HG03432 (cell line): ENCODE measurements around the gene OR14C36.
"Not testable (repeated sequence)": the region's sequence is repeated elsewhere in the genome, so short reads cannot be mapped to it uniquely, and the experiment has no call there.

Experiments
- ATAC-seq: cut with Tn5 transposase; IDR thresholded peaks from one replicate; pipeline ENCODE4 v1.9.1; 2021; ENCODE audit warnings: mild to moderate bottlenecking, moderate library complexity; ENCODE audit not compliant: unreplicated experiment

OR14C36 gene, protein sequence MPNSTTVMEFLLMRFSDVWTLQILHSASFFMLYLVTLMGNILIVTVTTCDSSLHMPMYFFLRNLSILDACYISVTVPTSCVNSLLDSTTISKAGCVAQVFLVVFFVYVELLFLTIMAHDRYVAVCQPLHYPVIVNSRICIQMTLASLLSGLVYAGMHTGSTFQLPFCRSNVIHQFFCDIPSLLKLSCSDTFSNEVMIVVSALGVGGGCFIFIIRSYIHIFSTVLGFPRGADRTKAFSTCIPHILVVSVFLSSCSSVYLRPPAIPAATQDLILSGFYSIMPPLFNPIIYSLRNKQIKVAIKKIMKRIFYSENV

DNA sequence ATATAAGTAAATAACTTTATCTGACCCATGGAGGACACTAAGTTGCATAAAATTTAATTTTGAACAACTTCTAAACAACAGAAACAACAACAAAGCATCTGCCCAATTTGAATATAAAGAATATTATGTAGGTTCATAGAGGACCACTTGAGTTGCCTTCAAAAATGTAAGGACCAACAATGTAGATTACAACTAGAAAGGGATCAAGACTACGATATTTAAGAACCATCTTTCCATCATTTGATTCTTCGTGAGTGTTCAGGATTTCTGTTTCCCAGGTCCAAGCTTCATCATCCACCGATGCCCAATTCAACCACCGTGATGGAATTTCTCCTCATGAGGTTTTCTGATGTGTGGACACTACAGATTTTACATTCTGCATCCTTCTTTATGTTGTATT is at the start of gene OR14C36:
Gene OR14C36 (plus strand): TSS at position 301 of the 400 bp plus-strand sequence. CDS start 0 bp downstream, at position 301.
- no peak for ATAC-seq

DNA sequence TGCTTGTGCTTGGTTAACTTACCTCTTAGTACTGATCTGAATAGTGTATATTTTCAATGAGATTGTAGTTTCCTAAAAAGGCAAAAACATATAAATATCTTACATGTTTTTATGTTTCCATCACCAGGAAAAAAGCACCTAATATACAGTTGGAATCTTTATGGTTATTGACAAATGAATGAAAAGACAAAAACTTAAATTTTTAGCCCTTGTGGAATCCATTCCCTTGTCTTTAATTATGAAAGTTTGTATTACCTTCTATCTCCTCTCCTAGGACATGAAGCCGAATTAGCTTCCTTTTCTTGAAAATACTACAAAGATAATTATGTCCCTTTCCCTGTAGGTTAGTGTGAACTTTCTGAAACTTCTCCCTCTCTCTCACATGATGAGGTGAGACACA is 45.3 kb upstream of the OR14C36 start, which contains the start of gene OR2T12:
Gene OR2T12 (minus strand): TSS at position 101 of the 400 bp plus-strand sequence. CDS start 7,846 bp downstream, outside the sequence.
- no peak for ATAC-seq

DNA sequence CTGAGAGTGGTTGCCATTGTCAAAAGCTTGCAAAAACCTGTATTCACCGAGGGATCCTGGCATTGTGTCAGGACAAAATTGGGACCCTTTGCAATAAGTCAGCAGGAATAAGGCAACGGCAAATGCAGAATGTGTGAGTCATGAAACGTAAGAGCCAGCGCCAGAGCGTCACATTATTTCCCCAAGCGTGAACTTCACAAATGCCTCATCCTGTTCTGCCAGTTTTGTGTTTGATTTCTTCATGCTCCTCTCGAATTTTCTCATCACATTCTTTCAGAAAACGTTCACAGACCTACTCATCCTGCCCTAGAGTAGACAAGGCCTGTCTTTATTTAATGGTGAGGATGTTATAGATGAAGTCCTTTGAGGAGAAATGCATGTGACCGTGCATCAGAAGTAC is 42.9 kb upstream of the OR14C36 start:
- ATAC-seq = not testable (repeated sequence)

DNA sequence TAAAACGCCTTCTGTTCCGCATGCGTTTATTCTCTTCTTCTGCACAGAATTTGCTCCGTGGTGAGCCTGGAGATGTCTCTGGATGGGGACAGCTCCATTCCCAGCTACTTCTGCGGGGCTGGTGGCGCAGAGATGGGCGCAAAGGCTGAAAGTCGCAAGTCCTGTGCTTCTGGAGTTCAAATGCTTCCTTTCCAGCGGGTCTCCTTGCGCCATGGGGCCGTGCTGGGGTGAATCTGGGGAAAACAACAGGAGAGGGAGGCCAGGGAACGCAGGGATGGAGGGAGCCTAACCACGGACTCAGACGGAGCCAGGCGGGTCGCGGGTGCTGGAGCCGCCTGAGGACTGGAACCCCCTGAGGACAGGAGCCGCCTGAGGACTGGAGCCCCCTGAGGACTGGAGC is 42.5 kb upstream of the OR14C36 start:
- ATAC-seq = no peak

DNA sequence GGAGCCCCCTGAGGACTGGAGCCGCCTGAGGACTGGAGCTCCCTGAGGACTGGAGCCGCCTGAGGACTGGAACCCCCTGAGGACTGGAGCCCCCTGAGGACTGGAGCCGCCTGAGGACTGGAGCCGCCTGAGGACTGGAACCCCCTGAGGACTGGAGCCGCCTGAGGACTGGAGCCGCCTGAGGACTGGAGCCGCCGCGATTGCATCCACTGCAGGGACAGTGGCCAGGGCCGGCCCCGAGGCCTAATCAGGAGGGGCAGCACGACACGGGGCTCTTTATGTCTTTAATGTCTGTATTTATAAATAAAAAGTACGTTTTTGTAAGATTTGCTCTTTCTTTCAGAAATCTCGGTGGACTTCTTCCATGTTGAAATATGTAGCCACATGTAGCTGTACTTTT is 41.8 kb upstream of the OR14C36 start:
- ATAC-seq = not testable (repeated sequence)

DNA sequence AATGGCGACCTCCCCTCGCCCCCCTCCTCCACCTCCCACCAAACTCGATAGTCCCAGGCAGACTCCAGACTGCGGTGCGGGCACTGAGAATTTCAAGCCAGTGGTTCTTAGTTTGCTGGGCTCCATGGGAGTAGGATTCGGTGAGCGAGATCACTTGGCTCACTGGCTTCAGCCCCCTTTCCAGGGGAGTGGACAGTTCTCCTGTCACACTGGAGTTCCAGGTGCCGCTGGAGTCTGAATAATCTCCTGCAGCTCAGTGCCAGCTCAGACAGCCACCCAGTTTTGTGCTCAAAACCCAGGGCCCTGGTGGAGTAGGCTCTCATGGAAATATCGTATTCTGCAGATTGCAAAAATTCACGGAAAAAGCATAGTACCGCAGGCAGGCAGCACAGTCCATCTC is 31.8 kb upstream of the OR14C36 start:
- no peak for ATAC-seq

DNA sequence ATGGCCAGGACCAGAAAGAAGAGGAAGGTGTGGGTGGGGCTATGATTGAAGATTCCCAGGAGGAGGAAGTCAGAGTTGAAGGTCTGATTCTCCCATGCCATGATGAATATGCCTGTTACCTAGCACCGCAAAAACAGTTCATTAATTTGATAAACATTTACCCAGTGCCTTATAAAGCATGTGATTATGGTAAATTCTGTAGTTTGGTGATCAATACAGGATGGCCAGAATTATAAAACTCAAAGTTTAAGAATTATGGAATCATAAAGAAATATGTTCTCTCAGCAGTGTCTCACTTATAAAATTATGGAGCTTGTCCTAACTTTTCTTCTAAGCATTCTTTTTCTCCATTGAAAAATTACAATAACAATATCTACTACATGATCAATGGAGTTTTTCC is 24.1 kb upstream of the OR14C36 start, which contains the start of gene OR2M7:
Gene OR2M7 (minus strand): TSS at position 101 of the 400 bp plus-strand sequence. CDS start 0 bp downstream, at position 101.
- no peak for ATAC-seq

DNA sequence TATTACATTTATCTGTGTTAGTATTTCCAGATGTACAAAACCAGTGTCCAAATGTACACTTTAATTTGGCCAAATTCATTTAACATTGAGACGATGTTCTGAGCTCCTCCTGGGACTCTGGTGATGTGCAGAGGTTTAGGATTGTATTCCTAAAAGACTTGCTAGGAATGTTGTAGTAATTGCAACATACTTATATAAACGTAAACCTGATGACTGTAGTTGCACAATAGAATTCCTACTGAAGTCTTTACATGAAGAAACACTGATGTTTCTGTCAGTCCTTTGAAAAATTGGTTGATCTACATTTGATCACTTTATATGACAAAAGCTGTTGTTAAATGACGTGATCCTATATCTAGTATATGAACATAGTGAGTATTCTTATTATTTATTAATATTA is 5.1 kb upstream of the OR14C36 start:
- no peak for ATAC-seq

DNA sequence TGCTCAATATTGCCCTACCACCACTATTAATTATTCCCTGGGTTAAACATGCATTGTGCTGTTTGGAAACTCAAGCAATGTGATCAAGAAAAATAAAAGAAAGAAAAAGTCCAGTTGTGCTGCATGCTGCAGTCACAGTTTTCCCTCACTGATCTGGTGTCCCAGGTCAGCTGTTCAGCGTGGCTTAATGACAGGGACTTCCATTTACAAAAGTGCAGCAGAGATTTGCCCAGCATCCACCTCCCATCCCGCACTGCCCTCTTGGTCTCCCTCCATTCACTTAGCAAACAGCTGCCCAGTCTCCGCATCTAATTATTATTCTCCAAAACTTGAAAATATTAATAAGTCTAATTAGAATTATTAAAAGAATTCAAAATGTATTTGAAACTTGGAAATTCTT is 10.8 kb downstream of the OR14C36 start:
- no peak for ATAC-seq

DNA sequence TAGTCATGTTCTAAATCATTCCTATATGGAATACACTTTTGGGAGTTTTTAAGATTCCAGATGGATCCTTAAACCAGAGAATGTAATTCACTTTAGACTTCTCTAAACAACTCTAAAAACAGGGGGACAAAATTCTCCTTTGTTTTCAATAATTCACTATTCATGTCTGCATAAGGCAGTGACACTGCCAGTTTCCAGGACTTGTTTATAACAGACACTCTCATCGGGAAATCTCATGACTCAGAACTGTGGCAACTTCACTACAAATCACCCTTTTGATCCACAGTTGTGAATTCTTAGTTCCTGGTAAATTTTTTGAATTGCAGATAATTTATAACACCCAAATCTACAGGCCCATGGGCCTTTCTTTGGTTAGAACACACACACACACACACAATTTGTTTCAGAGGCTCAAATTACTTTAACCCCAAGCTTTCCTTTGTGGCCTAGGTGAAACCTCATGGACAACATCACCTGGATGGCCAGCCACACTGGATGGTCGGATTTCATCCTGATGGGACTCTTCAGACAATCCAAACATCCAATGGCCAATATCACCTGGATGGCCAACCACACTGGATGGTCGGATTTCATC is 12.6 kb downstream of the OR14C36 start, which contains the start of gene OR2T4:
Gene OR2T4 (plus strand): TSS at position 545 of the 595 bp plus-strand sequence. CDS start 0 bp downstream, at position 545.
- ATAC-seq = no peak

DNA sequence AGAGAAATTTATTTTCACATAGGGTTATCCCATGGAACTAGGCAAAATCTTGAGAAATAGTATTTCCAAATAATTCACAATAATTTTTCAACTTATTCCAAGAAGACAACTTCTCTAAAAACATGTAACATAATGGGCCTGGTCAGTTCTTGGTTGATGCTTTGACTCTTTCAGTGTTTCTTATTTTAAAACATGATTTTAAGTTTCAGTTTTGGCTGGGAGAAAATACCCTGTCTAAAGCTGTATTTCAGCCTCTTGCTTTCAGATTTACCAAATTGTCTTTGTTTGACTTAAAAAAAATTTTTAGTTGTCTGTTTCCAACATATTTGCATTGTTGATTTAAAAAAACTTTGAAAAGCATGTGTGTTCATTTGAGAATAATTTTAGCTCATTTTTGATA is 18.0 kb downstream of the OR14C36 start:
- no peak for ATAC-seq

DNA sequence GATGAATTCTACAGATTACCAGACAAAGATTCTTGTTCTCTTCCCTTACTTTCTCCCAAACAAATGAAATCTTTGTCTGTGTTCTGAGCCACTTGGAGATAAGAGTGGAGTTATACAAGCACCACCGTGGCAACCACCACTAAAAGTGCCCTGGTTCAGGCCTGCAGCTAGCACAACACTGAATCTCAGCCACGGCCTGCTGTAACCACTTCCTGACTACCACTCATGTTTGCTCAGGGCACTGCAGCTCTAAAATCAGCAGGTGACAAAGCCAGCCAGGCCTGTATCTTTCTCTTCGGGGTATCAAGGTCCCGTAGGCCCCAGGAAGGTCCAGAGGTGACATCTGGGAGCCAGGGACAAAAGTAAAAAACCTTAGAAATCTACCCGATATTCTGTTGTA is 23.8 kb downstream of the OR14C36 start:
- no peak for ATAC-seq

DNA sequence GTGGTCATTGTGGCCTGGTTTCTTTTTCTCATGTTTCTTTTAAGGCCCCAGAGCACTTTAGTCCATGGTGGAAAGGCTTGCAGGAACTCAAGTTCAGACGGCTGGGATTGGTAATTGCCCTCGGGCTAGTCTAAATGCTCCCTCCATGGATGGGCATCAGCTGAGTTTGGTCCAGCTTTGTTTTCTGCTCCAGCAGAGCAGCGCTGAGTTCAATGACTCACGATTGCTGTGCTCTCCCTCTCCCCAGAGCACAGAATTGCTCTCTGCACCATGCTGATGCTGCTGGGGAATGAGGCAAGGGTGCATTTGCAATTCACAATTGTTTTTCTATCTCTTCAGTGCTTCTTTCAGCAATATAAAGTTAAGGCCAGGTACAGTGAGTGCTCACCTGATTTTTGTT is 25.2 kb downstream of the OR14C36 start:
- ATAC-seq = no peak

DNA sequence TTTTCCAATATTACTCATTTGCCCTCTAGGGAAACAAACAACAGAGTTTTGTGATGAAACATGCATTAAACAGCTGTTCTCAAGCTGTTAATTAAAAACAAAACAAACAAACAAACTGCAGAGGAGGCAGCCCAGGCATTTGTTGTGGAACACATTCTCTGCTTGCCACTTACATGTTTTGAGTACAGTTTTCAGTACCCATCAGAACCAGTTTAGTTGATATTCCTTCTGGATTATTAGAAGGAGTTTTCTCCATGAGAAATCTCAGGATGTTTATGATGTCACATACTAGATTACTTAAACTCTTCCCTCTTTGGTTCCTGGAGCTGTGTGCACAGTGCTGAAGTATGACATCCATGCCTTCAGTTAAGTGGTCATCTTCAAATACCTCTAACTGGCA is 26.9 kb downstream of the OR14C36 start, which contains the start of gene OR2T6:
Gene OR2T6 (plus strand): TSS at position 301 of the 400 bp plus-strand sequence. CDS start 11,863 bp downstream, outside the sequence.
- no peak for ATAC-seq

DNA sequence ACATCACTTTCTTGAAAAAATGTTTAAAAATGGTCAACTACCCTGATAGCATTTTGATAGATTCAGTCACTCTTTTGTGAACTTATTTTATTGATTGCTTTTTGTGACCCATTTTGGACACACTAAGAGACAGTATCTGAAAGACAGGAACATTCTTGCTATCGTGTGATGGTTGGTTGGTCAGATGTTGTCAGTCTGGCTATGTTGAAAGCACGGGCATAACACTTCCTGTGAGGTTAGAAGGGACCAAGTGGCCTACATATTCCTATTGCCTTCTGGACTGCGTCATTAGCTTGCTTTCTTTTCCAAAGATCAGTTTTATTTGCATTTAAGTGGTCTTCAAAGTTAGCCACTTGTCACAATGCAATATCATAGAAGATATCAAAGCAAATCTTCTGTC is 28.3 kb downstream of the OR14C36 start:
- no peak for ATAC-seq

DNA sequence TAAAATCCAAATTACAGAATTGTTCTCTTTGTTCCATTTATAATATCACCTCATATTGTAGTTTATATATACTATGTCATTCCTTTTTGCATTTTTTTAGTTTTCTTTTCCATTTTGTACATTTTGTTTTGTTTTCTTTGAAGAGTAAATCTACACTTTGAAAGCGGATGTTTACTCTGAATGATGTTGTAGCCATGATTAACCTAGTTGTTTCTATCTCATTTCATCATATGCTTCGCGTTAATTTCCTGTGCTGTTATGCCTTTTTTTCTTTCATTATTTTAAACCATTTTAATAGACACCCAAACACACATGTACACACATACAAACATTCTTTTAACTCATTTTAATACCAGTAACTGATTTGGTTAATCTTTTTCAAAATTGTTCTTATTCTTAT is 32.3 kb downstream of the OR14C36 start:
- no peak for ATAC-seq

DNA sequence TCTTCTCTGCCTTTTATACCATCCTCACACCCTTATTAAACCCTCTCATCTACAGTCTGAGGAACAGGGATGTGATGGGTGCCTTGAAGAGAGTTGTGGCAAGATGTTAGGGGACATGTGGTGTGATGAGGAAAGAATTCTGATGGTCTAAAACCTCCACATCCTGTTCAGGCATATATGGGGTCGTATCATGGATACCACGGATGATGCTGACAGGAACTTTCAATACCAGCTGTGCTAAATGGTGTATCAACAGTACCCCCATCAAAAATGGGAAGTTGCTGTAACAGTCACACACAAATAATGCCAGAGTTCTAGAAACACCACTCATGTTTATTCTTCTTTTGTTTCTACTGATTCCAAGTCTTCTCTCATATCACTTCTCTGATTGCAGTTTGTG is 39.9 kb downstream of the OR14C36 start:
- no peak for ATAC-seq

DNA sequence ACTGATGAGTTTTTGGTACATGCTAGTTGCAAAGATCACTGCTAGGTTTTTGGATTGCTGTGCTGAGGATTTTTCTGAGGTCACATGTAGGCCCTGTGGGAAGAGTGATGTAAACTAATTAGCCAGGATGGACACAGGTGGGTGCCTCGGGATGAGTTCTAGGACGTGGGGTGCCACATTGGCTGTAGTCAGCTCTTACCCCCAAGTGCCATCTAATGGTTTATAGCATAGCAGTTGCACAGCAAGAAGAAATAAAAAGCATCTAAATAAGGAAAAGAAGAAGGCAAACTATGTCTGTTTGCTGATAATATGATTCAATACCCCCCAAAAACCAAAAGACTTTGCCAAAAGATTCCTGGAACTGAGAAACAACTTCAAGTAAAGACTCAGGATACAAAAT is 44.5 kb downstream of the OR14C36 start:
- ATAC-seq = no peak
